NCI-H510A treated with DMSO at 0.1 percent for 48 hours (cell line): ENCODE results near the gene ARFGAP2.

ENCODE experiments used
- DNase-seq: peaks from one replicate; lab custom pipeline; 2025; lab: John Stamatoyannopoulos, UW

The ARFGAP2 gene

DNA sequence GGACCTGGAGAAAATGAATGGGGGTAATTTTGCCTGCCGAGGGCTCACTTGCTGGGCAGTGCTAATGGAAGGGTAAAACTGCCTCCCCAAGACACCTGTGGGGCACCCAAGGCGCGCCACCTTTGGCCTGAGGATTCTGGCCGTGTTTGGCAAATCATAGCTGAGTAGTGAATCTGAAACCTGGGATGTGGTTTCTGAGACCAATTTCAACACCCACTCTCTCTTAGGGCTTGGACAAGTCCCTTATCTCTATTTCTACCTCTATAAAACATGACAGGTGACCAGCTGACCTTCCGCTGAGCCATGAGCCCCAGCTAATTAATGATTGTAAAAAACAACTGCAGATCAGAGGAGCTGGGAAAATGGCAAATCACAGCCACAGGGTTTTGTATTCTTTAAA, 11.0 kb upstream of the ARFGAP2 start:
- DNase-seq = no peak

DNA sequence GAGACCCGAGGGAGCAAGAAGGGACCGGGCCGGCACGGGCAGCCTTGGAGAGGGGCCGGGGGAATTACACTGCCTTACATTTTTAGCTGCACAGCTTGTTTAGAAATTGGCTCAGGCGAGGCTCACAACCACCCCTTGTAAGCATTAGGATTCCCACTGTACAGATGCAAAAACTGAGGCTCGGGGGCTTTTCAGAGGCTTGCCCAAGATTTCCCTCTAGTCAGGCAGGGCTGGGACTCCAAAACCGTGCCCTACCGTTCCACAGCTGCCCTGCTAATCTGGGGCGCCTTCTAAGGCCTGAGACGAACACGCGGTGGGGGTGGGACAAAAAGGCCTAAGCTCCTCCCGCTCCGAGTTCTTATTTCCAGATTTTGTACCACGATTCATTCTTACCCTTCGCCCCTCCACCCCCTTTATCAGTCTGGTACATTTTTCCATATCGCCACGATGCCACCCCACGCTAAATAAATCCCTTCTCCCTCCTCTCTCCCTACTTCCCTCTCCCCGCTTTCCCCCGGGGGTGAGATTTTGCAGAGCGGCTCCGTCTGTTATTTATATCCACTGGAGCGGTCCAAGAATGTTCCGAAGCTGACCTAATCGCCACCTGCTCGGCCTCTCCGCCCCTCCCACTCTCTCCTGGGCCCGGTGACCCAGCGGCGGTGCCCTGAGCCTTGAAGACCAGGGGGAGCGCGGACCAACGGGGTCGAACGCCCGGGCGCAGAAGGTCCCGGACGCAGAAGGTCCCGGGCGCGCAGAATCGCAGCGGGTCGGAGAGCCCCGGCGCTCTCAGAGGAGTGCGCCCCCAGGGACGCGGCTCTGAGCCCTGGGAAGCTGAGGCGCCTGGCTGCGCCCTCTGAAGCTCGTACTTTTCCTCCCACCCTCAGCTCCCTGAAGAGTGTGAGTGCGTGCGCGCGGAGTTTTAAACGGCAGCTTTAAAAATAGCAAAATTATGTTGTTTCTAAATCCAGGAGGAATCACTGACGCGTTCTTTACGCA, 10.3 kb upstream of the ARFGAP2 start:
- DNase-seq = no peak

DNA sequence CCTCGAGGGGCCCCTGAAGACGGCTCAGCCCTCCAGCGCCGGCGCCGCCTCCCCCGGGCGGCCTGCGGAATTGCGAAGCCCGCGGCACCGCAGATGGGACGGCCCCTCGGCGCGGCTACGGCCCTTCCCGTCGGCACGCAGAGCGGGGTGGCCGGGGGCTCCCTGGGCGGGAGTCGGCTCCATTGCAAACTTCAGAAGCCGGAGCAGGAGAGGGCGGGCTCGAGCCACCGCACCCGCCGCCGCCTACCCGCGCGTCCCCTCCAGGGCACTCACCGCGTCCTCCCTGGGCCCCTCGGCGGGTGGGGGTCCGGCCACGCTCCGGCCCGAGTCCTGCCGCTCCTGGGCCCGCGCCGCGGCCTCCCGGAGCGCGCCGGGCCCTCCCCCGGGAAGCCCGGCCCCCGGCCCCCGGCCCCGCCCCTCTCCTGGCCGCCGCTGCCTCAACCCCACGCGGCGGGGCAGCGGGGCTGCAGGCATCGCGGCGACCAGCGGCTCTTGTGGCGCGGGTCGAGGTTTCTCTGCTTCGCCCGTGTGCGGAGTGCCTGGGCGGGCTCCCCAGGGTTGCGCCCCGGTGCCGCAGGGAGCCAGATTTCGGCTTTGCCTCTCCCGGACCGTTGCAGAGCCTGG, 9.5 kb upstream of the ARFGAP2 start, which contains the start of gene PACSIN3:
TSS of gene PACSIN3 (minus strand) at position 359 of the 624 bp plus-strand sequence. CDS start 3,707 bp downstream, outside the sequence.
- no peak for DNase-seq

DNA sequence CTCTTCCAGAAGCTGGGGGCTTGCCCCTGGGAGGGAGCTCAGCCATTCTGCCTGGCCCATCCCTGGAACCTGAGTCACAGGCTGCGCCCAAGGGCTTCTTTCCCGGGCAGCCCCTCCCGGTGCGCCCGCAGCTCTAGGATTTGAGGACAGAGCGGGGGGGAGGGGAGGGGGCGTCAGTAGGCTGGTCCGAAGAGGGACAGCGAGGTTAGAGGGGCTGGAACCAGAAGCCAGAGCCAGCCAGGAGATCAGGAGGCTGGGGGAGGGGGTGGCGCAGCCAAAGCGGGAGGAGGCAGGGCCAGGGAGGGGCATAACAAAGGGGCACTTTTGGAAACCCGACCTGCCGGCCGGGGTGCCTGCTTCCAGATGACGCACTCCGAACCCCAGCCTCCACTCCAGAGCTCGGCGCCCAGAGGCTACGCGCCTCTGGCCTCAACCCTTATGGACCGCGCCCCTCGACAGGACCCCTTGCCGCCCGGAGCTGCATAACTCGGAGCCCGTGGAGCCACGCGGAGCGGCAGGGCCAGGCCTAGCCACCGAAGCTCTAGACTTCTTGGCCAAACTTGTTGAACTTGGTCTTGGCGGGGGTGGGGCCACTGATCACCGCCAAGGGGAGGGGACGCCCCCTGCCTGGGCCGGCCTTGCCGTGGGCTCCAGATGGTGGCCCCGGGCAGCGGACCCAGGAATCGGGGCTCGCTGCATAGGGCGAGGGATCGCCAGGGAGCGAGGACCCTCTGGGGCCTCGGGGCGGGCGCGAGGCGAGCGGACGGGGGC, 8.8 kb upstream of the ARFGAP2 start:
- no peak for DNase-seq

DNA sequence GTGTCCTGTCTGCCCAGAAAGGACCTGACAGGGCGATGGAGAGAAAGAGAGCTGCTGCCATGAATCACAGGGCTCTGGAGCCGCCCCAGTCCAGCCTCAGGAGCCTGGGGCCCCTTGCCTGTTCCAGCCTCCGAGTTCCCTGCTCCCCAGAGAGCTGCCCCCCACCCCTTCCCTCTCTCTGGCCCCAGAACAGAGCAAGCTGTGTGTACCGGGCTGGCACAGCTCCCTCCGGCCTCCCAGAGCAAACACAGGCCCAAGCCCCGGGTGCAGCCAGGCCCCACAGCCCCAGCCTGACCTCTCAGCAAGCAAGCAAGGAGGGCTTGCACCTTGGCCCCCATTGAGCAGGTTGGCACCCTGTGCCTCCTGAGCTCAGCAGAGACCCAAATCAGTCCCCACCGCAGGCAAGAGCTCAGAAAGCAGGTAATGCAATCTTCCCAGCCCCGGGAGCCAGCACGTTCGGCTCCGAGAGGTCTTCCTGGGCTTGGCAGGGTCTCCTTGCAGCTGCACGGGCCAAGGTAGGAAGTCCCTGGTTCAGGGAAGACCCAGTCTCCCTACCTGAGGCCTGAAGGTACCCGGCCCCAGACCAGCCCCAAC, 8.1 kb upstream of the ARFGAP2 start:
- DNase-seq = no peak

DNA sequence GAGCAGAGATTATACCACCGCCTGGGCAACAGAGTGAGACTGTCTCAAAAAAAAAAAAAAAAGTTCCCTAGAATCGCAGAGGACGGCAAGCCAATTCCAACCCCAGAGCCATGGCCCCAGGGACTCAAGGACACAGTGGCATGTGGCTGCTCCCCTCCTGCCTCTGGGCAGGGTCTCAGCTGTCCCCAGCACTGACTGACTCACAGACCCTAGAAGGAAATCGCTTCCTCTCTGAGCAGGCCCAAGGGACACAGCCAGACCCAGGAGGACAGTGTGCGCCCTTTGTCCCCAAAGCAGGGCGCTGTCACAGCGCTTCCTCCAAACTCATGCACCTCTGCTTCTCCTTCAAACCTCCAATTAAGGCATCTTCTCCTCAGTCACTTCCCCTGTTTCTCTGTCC, 7.3 kb upstream of the ARFGAP2 start:
- no peak for DNase-seq

DNA sequence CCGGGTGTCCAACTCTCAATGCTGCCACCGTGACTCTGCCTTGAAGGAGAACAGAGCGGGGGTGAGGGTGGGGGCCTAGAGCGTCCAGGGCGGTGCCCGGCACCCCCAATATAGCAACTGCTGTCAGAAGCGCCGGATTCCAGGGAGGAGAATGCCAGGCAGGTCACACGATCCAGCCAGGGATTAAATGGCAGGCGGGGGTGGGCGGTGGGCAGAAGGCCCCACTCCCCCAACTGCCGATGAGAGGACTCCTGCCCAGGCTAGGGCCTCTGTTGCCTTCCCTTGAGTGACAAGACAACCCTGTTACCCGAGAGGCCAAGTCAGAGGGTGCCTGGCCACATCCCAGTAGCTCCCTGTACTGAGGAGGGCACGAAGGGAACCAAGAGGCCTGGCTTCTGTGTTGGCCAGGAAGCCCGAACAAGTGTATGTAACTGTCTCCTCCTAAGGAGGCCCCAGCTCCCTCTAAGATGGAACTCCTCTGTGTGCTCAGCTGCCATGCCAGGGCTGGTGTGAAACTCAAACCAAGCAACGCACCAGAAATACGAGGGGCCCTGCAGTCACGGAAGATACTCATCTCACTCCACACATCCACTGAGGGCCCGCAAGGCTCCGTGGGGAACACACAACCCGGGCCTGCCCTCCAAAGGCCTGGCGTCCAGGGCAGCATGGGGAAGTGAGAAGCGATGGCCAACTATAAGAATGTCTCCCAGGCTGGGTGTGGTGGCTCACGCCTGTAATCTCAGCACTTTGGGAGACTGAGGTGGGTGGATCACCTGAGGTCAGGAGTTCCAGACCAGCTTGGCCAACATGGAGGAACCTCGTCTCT, 6.6 kb upstream of the ARFGAP2 start:
- no peak for DNase-seq

DNA sequence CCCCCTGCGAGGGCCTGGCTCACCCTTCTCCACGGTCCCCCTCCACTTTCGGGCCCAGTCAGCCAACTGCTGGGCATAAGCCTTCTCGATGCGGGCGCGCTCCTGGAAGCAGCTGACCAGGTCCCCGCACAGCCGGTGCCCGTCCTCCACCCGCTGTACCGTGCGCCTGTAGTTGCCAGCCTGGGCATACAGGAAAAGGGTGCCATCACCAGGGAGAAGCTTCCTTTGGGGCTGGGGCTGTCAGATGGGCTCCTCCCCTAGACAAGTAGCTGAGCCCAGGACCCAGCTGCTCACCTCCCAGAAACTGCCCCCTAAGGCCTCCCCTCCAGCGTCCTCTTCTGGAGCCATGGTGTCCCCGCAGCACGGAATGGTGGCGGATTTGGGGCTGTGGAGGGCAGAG, 5.7 kb upstream of the ARFGAP2 start:
- DNase-seq = no peak

DNA sequence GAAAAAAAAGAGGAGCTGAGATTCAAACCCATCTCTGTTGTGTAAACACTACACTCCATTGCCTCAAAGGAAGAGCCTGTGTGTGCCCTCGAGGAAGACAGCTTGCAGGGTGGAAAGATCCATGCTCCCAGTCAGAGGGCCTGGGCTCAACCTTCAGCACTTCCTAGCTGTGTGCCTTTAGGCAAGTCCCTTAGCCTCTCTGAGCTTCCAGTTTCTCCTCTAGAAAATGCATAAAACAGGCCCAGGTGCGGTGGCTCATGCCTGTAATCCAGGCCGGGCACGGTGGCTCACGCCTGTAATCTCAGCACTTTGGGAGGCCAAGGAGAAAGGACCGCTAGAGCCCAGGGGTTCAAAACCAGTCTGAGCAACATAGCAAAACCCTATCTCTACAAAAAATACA, 4.6 kb upstream of the ARFGAP2 start:
- DNase-seq = no peak

DNA sequence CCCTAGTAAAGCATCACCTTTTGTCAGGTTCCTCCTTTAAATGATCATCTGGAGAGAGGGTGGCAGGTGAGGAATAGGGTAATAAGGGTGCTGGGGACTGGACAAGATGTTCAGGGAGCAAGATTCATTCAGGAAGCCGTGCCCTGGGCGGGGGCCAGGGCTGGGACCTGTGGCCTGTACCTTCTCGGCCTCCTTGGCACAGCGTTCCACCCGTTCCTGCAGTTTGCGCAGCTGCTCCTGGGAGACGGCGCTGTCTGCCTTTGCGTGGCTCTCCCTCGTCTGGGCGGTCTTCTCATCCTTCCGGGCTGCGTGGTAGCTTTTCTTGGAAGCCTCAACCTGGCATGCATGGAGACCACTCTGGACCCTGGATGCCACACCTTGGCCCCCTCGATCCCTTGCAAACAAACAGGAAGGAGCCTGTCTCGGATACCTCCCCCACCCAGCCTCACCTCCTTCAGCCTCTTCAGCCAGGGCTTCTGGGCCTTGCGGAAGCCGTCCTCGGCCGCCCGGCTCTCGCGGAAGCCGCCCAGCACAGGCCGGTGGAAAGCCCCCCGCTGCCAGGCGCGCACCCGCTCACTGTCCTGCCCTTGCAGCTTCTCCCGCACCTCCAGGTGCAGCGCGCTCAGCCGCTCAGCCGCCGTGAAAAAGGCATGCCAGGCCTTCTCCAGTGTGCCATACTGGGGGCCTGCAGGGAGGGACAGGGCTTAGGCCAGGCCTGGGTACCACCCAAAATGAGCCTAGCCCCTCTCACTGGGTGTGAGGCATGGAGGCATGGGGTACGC, 3.5 kb upstream of the ARFGAP2 start:
- no peak for DNase-seq

DNA sequence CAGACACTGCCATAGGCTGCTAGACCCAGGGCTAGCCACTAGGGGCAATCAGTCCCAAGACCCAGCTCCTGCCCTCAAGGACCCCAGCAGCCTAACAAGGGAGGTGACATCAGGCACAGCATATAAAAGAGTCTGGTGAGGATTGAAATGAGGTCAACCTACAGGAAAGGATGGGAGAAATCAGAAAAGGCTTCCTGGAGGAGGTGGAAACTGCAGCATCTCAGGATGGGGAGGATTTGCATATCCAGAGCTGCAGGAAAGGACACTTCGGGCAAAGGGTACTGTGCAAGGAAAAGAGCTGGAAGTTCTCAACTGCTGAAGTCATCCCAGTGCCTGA, 2.9 kb upstream of the ARFGAP2 start:
- no peak for DNase-seq

DNA sequence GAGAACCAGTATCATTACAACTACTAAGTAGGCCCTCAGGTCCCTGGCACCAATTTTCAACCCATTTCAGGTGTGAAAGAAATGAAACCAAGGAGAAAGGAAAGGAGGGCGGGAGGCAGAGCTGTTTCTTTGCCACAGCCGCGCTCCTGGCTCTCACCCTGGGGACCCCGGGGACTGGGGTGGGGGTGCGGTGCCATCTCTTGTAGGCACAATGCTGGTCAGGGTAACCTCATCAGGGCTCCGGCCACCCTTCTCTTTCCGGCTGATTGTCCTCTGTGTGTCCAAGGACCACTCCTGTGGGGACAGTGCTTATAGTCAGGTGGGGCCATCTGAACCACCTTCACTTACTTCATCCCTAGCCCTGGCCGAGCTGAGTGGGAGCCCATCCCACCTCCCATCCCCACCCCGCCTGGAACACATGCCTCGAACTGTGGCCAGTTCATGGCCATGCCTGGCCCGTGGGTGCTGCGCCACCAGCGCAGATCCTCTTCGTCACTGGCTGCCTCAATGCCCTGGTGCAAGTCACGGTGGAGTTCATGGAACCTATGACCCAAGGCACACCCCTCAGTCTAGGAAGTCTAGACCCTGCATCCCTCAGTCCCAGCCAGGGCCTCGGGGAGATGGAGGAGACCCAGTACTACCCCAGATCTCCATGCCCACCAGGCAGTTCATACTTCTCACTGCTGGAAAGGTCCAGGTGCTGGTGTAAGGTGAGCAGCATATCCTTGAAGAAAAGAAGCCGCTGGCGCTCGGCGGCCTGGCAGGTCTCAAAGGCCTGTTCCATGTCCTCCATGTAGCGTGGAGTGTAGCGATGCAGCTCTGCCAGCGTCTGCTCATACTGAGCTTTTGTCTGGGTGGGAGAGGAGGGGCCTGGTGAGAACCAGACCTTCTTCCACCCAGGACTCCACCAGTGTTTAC, 2.3 kb upstream of the ARFGAP2 start:
- no peak for DNase-seq

DNA sequence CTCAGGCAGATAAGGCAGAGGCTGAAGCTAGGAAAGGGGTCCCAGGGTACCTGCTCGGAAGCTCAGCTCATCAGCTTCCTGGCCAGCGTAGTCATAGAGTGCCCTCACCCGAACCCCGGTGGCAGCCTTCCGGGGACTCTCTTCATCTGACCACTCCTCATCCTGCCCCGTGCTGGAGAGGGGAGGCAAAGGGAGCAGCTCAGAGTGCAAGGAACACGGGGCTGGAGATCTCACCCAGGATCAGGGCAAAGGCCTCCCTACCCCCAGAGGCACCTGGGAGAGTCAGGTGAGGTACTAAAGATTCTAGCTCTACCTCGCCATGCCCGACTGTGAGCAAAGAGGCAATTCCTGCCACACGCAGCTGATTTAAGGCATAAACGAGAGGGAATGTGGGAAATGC, 1.6 kb upstream of the ARFGAP2 start:
- DNase-seq = no peak

DNA sequence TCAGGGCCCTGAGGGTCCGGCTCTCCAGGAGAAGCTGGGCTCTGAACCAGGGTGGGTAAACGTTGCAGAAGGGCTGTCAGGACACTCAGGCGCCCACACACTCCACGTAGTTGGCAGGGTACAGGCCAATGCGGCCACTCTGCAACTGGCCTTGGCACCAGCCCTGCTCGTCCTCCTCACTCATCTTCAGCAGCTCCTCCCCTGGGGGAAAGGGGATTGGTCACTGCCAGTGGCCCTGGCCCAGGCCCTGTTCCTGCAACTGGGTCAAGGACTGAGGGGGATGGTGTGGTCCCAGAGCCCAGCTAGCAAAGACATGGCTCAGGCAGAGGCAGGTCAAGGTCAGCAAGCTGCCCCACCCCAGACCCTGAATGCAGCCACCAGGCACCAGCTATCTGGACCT, 1.2 kb upstream of the ARFGAP2 start:
- DNase-seq = no peak

DNA sequence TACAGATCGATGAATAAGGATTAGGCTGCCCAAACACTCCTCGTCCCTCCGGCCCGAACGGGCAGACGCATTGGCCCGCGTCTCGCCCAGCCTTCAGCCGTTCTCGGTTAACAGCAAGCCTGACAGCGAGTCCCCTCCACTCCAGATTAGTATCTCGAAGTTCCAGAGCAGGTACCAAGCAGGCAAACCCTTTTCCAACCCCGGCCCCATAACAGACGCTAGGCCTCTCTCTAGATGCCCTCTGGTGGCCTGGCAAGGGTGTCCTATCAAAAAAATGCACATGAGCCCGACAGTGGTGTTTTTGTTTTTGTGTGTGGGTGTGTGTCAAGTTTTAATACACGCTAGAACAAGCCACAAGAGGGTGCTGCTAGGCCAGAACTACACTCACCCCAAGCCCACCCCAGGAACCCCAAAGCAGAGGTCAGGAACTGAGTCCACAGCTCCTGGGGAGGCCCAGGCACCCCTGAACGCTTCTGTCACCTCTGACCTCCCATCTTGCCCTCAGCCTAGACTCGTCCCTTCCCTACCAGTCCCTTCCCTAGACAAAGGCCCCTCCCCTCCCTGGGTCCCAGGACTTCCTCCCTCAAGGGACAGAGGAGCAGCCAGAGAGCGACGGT, 658 bp upstream of the ARFGAP2 start:
- DNase-seq = no peak

DNA sequence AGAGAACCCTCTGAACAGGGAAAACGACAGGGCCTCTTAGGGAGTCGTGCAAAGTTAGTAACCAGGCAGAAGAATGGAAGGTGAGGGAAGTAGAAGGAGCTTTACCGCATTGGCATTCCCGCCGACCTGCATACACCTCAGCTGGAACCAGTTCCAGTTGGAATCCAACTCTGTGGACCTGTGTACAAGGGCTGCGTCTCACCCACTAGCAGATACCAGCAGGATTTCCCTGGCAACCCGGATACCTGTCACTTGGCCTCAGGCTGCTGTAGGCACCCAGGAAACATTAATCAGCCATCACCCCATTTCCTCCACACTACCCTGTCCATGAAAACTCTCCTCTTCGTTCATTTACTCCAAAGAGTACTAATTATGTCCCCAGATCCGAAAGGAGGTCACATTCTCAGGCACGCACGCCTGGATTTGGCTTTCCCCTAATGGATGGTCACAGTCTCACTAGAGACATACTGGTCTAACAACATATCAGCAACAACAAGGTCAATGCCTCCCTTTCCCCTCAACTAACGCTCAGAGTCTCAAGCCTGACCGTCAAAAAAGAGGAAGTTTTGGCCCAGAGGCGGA, 842 bp downstream of the ARFGAP2 start:
- DNase-seq = no peak

DNA sequence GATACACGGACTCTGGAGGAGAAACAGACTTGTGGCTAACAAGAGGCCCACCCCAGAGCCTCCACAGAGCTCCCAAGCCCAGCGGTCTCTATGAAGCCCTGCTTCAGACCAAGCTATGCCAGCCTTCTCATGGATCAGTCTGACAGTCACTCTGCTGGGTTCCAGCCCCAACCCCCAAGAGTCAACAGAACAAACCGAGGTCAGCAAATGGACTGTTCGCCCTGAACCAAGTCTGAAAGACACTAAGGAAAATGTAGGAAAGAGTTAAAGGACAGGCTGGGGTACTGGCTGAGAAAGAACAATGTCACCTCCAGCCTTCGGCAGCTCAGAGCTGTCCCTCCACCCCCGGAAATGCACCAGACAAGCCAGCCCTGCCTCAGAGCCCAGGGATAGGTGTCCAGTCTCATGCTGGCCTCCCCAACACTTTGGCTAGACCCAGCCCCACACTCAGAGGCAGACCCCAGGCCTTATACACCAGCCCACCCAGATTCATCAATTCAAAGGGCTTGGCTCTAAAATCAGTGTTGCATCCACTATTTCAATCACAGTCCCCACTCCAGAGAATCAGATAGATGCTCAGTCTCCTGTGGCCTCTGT, 3.8 kb downstream of the ARFGAP2 start:
- no peak for DNase-seq

DNA sequence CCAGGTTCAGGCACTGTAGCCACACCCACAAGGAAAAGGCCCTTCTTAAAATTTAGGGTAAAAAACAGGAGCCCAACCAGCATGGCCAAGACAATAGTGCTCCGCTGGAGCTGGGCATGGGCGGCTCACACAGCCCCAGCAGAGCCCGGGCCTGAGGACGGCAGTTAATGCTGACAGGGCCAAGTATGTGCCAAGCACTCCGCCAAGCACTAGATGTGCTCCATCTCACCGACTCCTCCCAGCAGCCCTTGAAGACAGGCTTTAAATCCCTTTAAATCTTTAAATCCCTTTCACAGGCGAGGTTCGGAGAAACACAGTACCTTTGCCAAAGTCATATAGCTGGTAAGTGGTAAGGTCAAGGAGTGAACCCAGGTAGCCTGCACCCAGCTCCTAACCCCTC, 4.8 kb downstream of the ARFGAP2 start:
- no peak for DNase-seq
